ENCODE data around the gene DENND5A.
"Not testable (repeated sequence)": the region's sequence is repeated elsewhere in the genome, so short reads cannot be mapped to it uniquely, and the experiment has no call there.

Gene DENND5A

DNA sequence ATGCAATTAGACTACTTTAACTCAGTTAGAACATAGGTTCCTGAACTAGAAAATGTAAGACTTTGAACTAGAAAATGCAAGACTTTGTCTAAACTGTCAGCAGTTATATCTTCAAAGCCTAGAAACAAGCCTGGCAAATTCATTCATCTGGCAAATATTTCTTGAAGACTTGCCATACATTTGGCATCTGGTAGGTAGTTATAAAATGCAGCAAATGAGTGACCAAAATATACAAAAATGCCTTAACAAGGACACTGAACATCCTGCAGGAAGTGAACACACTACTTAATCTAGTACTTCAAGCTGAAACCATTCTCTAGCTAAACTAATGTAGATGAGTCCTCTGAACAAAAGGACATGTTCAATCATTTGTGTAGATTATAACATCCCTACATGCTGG is 89.0 kb downstream of the DENND5A start:
- peak; percentile 56 for DNase-seq (ENCODE audit: low read depth)

DNA sequence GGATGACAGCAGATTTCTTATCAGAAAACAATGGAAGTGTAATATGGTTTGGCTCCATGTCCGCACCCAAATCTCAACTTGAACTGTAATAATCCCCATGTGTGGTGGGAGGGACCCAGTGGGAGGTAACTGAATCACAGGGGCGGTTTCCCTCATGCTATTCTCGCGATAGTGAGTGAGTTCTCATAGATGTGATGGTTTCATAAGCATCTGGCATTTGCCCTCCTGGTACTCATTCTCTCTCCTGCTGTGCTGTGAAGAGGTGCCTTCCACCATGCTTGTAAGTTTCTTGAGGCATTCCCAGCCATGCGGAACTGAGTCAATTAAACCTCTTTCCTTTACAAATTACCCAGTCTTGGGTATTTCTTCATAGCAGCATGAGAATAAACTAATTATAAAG is 92.8 kb downstream of the DENND5A start:
- DNase-seq (ENCODE audit: low read depth), result peak; percentile 17

DNA sequence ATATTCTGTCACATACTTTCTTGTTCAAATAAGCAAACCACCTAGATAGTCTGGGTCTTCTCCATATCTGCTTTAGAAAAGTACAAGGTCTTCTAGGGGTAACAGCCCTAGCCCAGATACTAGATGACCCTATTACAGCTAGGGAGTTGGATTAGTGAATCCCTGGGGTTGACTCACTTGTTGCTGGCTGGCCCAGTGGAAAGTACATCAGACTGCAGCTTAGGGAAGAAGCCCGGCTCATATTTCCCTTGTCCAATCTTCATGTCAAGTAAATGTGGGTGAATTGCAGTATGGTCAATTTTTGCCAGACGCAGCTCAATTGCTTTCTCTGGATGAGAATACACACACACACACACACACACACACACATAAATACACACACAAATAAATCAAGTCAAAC is 94.7 kb downstream of the DENND5A start:
- peak; percentile 55 for DNase-seq (ENCODE audit: low read depth)

DNA sequence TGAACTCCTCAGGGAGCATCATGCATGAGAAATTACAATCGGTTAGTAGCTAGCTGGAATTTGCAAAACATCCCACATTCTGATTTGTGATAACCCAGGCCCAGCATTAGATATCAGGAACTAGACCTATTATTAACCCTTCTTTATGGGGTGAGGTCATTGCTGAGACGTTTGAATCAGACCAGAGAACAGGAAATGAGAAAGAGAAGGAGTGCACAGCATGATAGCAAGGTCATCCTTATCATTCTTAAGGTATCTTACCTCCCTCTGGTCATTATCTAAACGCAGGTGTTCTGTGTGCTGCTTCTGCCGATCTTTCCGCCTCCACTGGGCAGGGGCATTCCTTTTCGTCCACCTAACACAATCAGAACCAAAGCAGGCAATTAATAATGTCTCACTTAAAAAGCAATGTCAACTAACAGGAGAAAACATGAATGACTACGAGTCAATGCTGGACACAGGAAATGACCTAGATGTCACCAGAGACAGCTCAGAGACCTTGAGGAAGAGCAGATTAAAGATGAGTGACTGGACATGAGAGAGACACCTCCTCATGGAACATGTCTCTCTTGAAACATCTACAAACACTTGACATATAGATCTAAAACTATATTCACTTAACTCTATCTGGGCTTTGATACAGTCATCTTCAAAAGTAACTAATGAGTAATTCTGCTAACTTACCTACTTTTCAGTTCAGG is 95.4 kb downstream of the DENND5A start:
- DNase-seq (ENCODE audit: low read depth), result peak; percentile 55

DNA sequence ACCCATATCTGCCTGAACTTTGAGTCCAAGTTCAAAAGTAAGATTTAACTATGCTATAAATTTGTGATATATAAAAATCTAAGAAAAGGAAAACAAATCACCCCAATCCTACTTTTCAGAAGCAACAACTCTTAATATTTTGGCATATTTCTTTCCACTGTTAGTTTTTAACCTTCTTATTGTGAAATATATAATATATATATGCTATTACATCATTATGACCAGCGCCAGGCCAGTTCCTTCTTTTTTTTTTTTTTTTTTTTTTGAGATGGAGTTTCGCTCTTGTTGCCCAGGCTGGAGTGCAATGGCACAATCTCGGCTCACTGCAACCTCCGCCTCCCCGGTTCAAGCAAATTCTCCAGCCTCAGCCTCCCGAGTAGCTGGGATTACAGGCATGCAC is 103.2 kb downstream of the DENND5A start:
- DNase-seq (ENCODE audit: low read depth), result not testable (repeated sequence)

DNA sequence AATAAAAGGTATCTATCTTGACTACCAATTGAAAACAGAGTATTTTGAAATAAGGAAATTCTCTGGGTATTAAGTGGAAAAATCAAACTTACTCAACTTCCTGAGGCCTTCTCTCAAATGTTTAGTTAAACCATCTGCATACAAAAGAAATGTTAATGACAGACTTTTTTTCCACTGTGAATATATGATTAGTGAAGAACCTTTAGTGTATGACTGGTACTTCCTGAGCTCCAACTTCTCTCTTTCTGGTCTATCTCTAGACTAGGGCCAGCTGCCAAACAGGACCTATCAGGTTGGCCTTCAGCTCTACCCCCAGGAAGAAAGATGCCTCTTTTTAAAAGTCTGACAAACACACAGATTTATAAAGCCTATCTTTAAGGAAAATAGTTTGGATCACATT is 105.0 kb downstream of the DENND5A start:
- peak; percentile 45 for DNase-seq (ENCODE audit: low read depth)

DNA sequence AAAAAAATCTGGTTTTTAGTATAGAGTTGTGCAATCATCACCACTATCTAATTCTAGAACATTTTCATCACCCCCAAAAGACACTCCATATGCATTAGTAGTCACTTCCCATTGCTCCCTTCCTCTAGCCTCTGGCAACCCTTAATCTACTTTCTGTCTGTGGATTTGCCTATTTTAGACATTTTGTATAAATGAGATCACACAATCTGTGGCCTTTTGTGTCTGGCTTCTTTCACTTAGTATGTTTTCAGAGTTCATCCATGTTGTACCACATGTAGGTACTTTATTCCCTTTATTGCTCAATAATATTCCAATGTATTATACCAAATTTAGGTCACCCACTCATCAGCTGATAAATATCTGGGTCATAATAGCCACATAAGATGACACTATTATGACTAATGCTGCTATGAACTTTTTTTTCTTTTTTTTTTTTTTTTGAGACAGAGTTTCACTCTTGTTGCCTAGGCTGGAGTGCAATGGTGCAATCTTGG is 106.2 kb downstream of the DENND5A start:
- DNase-seq (ENCODE audit: low read depth), result peak; percentile 69

DNA sequence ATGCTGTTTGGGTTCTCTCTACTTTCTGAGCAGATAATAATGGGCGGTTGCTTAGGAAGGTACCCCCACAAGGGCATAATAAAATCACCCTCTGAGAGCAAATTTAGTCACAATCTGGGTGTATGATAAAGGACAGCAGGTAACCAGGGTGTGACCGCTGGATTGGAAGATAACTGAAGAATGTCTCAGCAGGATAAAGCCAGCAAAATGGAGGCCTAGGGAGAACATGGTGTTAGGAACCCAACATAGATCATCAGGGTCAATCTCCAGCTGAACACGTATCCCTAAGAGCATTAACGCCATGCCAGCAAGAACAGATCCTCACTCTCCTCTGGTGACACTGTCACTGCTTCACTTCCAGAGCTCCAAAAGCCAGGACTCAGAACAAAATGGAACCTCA is 109.2 kb downstream of the DENND5A start:
- no peak for DNase-seq (ENCODE audit: low read depth)

DNA sequence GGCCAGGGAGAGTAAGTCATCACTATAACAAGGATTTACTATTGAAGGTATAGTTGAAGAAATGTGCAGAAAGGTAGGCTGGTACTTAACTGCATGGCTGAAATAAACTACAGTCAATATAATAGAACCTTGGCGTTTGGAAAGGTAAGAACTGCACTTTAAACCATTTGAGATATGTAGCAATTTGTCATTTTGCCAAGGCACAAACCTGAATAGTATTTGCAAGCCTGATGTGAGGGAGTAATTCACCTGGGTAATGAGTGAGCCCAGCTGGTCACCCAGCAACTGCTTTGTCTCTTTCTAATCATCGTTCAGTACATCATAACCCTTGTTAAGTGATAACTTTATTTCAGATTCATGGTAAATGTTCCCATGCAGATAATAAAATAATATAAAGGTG is 111.5 kb downstream of the DENND5A start:
- no peak for DNase-seq (ENCODE audit: low read depth)

DNA sequence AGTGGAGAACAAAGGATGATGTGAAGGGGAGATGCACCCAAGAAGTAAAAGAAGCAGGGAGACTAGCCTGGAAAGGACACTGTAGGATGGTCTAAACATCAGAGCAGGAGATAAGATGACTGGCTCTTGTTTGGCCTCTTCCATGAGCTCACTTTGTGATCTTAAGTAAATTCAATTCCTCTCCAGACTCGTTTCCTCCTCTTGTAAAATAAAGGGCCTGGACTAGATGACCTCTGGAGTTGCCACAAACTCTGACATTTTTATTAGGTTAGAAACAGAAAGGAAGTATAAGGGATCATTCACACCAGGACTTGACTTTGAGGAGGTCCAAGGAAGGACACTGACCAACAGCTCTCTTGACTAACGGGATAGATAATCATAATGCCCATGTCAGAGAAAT is 113.5 kb downstream of the DENND5A start:
- DNase-seq (ENCODE audit: low read depth), result peak; percentile 51

DNA sequence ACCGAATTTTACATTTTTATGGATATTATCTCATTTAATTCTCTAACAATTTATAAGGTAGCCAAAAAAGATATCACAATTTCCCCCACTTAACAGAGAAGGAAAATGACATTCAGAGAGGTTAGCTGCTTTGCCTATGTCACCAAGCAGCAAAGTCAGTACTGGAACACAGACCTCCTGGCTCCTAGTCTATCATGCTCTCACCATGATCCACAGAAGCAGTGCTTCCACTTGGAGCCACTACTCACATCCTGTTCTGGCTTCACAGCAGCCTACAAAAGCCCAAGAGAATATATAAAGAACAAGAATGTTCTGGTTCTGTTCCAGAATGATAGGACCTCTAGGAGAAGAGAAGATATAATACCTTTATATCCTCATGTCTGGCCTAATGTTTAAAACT is 114.2 kb downstream of the DENND5A start:
- peak; percentile 32 for DNase-seq (ENCODE audit: low read depth)

DNA sequence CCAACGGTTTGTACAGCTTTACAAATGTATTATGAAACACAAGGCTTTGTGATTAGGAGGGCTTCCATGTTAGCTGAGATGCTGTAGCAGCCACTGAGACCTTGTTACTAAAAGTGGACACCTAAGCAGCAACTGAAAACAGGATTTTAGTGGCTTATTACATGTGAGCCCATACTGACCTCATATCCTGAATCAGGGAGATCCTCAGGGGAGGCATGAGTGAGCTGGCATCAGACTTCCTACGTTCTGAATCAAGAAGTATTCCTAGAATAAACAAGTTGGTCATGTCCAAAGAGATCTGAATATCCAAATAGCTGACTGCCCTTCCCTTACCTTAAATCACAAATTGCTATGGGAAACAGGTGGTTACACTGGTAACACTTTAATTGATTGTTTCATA is 114.6 kb downstream of the DENND5A start:
- DNase-seq (ENCODE audit: low read depth), result peak; percentile 81

DNA sequence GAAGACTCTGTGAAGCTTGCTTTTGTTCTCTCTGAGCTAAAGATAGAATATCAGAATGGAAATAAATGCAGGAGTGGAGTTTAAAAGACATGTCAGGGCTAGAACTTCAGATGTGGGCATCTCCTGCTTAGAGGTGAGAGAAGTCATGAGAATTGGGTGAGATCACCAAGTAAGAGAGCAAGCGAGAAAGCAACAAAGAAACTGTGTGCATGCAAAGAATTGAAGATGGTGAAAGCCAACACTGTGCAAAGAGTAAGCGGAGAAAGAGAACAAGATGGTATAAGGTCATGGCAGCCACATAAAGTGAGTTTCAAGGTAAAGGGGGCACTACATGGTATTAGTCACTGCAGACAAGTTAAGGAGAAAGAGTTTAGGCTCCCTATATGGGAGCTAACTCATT is 116.4 kb downstream of the DENND5A start:
- no peak for DNase-seq (ENCODE audit: low read depth)

DNA sequence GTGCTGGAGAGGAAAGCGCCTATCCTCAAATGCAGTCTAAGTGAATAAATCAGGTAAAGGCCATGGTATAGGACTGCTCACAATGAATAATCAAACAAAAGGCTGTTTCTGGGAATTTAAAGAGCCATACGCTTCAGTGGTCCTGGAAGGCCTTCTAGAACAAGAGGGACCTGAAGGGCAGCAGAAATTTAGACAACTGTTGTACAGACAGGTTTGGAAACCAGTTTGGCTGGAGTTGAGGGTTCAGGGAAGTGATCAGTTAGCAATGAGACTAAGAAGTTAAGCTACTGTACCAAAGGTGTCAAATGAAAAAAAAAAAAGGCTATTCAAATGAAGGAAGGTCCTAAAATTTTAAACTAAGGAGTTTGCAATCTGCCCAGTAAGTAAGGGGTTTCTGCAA is 117.1 kb downstream of the DENND5A start:
- no peak for DNase-seq (ENCODE audit: low read depth)

DNA sequence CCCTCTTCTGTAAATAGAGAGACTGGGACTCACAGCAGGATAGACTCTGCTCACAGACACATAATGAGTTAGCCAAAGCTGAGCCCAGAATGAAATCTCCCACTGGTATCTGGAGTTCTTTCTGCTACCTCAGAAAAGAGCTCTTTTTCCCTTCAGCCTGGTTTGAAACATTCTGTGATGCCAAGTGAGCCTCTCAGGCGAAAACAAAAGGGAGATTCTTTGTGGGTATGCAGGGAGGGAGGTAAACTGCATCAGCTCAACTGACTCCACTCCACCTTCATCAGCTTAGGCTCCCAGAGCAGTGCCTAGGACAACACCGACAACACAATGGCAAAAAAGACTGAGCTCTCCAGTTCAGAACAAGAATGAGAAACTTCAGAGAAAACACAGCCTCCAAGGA is 118.7 kb downstream of the DENND5A start:
- no peak for DNase-seq (ENCODE audit: low read depth)

DNA sequence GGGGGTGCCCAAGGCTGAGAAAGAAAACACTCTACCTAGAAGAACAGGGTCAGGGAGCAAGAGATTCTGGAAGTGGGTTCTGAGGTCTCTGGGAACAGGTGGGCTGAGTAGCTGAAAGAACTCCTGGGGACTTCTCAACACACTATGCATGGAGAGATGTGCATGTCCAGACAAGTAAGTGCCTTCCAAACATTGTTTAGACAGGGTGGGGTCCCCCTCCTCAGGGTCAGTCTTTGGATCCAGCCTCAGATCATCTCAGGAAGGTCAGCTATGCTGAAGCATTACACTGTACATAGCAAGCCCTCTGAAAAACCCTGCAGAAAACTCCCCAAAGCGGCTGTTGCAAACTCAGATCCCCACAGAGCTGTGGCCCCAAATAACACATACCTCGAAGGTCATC is 119.9 kb downstream of the DENND5A start:
- DNase-seq (ENCODE audit: low read depth), result no peak

DNA sequence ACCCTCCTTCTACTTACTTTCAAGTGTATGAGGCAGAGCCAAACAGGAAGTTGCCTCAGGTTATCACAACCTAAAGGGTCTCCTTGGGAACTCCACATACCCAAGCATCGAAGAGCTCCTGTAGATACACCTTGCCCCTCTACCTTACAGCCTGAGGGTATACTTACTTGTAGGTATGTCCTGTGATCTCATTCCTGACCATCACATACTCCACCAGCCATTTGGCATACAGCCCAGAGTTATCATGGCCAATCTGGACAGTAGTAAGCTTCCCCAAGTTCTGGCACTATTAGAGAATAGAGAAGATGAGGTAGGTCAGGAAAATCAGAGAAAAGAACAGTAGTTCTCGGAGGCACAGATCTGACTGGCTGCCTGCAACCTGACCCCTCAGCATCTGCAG is 120.3 kb downstream of the DENND5A start:
- peak; percentile 34 for DNase-seq (ENCODE audit: low read depth)

DNA sequence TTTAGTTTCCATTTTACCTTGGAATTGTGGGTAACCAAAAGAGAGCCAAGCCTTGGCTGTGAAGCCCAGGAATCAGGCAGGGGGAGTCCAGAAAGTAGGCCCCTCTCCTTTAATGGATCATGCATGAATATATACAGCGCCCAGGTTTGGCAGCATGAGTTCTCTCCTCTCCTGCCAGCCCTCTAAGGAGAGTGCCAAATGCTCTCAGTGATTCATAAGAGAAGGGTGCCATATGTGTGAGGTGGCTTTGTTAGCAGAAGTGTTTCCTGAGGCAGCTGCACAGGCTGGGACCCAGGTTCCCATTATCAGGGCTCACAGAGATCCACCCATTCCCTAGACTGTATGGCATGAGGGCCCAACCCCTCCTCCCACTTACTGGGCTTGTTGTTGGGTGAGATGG is 121.4 kb downstream of the DENND5A start:
- no peak for DNase-seq (ENCODE audit: low read depth)

DNA sequence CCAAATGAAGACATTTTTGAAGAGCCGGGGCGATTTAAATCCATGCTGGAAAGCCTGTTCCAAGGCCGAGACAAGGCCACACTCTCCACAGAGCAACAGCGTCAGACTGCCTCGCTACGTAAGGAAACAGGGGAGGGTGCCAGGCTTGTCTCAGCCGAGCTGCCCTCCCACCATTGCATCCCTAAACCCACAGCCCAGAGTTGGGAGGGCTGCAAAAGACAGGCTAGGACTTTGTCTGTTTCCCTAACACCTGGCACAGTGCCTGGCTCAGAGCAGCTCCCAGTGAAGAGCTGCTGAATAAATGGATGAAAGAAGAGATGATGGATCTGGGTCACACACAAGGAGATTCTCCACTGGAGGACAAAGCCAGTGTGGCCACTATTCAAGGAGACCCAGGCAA is 122.4 kb downstream of the DENND5A start:
- DNase-seq (ENCODE audit: low read depth), result no peak

DNA sequence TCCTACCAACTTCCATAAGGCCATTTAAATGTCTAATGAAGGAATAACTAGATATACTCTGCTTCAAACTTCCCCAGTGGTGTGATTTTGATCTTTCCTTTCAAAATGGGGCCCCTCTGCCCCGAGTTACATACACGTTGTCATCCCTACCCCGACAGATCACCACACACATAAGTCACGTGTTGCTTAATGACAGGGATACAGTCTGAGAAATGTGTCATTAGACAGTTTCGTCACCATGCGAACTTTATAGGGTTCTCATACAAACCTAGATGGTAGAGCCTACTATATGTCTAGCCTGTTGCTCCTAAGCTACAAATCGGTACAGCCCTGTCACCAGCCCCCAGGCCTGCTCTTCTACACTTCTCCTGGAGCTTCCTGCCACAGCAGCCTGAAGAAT is 124.0 kb downstream of the DENND5A start:
- DNase-seq (ENCODE audit: low read depth), result no peak

DNA sequence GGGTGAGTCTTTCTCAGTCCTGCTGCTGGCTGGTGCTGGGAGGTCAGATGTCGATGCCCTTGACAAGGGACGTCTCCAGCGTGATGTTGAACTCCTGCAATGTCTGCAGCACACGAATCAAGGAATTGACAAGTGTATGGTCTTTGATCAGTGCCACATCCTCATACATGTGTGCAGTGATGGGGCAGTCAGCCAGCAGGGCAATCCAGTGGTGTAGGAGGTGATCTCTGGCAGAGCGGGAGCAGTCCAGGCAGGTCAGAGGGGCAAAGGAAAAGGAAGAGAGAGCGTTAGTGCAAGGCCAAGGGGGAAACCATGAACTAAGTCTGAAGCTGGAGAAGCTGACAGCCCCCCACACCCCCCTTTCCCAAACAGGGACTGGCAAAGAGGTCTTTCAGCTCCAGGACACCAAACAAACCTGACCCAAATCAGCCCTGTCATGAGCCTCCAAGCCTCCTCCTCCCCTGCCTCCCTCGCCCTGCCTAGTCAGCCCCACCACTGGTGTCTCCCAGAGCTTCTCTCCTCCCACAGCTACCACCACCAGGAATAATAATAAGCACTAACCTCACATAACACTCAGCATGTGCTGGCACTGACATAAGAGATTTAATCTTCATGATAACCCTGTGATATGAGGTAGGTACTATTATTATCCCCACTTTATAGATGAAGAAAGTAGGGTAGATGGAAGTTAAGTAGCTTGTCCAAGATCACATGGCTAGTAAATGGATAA is 125.4 kb downstream of the DENND5A start:
- no peak for DNase-seq (ENCODE audit: low read depth)

DNA sequence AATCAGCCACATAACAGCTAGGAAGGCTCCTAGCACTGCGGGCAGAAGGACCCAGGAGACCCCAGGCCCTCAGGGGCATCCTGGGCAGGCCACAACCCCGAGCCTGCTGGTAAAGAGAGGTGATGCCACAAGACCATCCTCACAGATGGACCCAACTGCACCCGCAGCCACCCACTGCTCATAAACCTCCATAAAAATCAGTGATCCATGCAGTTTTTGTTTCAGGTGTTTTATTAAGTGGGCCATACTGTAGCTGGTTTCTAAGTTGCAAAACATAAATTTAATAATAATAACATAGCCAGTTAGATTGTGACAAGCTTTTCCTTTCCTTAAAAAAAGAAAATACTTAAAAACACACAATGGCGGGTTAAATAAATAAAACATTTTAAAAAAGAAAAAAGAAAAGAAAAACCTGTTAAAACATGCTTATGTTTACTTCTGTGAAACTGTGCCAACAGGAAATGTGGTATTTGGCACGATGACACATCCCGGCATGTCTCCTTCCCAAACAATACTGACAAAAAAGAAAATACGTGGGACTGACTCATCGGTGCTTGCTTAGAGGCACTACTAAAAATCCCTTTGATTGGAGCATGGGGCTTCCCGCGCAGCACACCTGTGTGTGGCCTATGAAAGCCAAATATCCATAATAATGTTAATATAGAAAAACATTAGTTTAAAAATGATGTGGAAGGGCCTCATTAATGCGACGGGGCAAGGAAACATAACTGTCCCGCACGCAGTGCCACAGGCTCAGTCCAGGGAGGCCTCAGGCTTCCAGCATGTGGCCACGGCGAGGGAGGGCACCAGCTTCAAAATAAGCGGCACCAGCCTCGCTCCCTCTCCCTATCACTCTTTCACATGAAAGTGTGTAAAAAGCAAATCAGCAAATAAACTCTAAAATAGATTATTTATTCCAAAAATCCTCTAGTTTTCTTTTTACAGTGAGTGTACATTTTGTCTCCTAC is 126.3 kb downstream of the DENND5A start:
- peak; percentile 92 for DNase-seq (ENCODE audit: low read depth)

DNA sequence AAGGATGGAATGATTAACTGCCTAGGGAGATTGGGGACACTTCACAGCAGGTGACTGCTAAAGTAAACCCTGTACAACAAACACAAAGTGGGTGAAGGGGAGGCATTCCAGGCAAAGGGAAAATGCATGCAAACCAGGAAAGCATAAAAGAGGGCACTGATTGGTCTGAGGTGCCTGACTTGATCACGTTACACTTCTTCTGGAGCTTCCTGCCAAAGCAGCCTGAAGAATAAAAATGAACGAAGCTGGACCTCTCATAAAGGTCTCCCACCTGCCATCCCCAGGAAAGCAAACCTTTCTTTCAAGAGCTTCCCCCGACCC is 127.1 kb downstream of the DENND5A start:
- DNase-seq (ENCODE audit: low read depth), result no peak

Measured in EH (cell line).